ENCODE data around the gene C14orf132. TPM values are rescaled to one million over a fixed set of nuclear protein-coding genes. Genes with fewer than 3 reads are reported as not detected.

Gene C14orf132
- total RNA-seq, 1 donor from 2014 or later: 9.5 TPM

DNA sequence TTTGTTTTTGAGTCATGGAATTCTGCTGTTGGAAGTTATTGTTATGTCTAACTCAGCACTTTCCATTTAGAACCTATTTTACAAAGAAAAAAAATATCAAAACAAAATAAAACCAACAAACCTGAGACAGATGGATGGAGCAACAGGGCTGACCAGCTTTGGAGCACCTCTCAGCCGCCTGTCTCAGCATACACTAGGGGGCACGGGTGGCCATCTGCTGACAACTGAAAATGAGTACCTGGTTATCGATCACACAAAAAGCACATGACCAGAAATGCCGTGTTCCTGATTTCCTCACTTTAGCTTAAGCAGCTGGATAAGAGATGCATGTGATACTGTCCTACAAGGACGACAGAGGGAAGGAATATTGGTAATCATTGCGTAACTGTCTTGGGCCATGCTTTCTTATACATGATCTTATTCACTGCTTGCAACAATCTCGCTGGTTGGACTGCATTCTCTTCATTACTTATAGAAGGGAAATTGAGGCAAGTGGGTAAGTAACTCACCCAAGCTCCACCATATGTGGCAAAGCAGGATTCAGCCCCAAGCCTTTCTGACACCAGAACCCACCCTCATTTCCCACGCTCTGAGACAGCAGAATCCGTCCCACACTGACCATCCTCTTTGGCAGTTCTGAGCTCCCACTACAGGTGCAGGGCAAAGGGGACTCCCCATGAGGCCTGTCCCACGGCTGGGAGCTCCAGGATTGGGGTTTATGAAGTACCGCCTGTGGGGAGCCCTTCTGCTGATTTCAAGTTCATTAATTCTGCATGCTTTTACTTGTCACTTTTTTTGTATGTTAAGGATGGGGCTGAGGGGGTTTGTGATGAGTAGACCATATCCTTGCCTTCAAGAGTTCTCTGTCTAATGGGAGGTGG lies 43.5 kb downstream of the C14orf132 start:
- DNase-seq (ENCODE audit: low spot score): no peak

DNA sequence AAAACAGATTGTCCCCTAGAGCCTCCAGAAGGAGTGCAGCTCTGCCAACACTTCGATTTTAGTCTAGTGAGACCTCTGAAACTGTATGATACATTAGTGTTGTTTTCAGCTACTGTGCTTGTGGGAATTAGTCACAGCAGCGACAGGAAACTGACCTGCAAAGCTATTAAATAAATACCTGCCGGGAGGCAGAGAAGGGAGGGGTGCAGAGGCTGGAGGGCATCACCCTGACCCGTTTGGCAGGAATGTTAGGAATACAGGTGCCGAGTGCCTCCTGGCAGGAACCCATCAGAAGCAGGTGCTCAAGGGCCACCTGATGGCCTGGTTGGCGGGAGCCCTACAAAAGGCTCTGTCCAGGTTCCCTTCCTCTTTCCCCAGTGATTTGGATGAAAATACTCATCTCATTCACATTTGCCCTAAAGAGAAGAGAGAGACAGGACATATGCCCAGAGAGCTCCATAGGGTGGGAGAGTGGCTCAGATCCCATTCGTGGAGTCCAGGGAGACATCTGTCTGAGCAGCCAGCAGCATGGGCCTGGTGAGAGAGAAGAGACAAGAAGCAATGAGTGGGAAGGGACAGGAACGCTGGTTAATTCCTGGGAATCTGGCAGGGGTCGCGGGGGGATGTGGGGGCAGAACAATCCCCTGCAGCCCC lies 44.6 kb downstream of the C14orf132 start:
- peak; percentile 62 for DNase-seq (ENCODE audit: low spot score)

DNA sequence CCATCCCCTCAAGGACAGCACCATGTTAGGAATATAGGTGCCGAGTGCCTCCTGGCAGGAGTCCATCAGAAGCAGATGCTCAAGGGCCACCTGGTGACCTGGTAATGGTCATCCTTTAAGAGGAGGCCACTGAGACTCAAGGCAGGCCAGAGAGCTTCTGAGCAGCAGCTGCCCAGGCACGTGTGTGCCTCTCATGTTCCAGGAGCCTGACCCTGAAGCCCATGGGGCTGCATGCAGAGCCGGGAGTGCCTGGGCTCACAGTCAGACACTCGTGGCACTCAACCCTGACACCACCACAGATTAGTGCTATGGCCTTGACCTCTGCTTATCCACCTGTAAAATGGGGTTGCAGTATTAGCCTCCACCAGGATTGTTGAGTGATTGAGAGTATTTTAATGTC lies 45.6 kb downstream of the C14orf132 start:
- no peak for DNase-seq (ENCODE audit: low spot score)

- DNase-seq (ENCODE audit: low spot score): no peak
Observed at GRCh38 chr14:96085369-96085768, 46.2 kb downstream of the C14orf132 start.

- DNase-seq (ENCODE audit: low spot score): no peak
Observed at GRCh38 chr14:96086032-96086431, 46.9 kb downstream of the C14orf132 start.

DNA sequence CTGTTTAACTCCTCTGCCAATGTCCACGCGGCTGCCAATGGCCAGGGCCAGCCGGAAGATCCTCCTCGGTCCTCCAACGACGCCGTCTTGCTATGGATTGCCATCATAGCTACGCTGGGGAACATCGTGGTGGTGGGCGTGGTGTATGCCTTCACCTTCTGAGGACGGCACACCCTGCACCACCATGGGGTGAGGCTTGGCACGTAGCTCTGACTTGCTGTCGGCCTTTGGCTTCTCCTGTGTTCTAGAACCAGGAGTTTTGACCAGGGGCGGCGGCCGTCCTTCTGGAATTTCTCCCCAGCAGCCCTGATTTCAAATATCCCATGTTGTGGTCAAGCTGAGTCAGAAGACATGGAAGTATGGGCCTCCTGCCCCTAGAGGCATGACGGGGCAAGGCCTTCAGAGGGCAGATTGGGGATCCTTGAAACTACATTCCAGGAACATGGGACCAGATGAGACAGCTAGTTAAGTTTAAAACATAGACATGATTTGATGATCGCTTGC lies 47.5 kb downstream of the C14orf132 start:
- DNase-seq (ENCODE audit: low spot score): no peak

- no peak for DNase-seq (ENCODE audit: low spot score)
Observed at GRCh38 chr14:96088074-96088473, 48.9 kb downstream of the C14orf132 start.

DNA sequence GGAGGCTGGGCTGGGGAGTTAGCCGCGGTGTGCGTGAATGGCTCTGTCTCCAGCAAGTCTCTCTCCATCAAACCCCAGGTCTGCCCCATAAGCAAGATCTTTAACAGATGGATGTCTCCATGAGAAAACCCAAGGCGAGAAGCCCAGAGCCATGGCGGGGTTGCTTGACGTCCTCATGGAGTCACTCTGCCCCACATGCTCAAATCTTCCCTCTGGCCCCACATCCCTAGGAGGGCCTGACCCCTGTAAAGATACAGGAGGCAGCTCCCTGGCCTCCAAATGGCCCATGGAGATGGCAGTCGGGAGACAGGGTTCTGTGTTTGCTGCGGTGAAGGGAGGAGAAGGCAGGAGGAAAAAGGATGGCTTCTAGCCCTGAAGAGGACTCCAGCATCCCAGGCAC lies 49.3 kb downstream of the C14orf132 start:
- no peak for DNase-seq (ENCODE audit: low spot score)

GRCh38 chr14:96088911-96089310 lies 49.7 kb downstream of the C14orf132 start:
- no peak for DNase-seq (ENCODE audit: low spot score)

GRCh38 chr14:96089401-96089800 lies 50.2 kb downstream of the C14orf132 start:
- DNase-seq (ENCODE audit: low spot score): no peak

GRCh38 chr14:96090441-96091148 lies 51.4 kb downstream of the C14orf132 start:
- peak; percentile 65 for DNase-seq (ENCODE audit: low spot score)

DNA sequence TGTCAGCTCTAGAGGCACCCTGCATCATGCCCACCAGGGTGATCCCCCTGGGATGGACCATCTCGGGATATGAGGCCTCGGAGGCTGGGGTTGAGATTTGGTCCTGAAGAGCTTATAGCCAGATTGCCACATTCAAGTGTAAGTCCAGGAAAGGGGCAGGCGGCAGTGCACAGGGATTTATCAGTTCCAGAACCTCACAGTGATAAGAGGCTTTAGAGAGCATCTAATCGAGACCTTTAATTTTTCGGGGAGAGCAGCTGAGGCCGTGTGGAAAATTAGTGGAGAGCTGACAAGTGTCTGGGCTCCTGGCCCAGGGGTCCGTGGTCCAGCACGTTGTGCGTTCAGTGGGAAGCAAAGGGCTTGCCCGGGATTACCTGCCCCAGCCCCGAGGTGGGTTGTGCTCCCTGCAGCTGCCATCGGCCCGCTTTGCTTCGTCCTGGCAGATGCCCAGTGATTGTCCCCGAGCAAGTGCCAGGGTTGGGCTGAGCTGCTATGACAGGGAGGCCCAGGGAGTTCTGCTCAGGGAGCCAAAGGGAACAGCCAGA lies 52.1 kb downstream of the C14orf132 start:
- no peak for DNase-seq (ENCODE audit: low spot score)

DNA sequence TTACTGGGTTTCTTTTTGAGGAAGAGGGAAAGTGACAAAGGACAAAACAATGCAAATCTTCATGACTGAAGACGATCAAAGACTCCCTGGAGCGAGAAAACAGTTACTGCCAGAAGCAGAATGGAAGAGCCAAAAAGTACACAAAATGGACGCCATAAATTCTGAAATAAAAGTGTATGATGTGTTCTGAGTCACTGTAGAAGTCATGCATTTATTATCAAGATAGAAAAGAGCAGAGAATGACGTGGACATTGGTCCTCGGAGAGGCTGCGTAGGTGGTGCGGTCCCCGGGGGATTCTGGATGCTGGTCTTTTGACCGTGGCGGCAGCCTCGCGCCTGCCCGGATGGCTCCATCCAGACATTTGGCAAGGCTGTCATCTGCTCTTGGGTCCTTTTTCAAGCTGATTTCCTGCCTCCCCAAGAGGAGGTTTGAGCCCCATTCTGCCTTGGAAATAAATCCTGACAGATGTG lies 52.8 kb downstream of the C14orf132 start:
- DNase-seq (ENCODE audit: low spot score): no peak

- no peak for DNase-seq (ENCODE audit: low spot score)
Observed at GRCh38 chr14:96092936-96093335, 53.8 kb downstream of the C14orf132 start.

DNA sequence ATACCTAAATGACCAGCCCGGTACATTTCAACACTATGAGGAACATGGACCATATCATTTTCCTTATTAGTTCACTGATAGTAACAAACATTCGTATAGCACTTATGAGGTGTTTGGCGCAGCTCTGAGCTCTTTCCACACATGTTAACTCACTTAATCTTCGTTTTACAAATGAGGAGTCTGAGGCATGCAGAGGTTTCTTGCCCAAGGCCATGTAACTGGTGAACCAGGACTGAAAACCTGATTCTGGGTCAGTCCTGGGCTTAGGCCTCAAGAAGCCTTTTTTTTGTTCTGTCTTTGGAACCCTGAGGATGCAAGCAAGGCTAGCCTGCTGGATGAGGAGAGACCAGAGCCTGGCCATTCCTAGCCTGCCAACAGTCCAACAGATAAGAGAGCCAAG lies 55.0 kb downstream of the C14orf132 start:
- DNase-seq (ENCODE audit: low spot score): no peak

DNA sequence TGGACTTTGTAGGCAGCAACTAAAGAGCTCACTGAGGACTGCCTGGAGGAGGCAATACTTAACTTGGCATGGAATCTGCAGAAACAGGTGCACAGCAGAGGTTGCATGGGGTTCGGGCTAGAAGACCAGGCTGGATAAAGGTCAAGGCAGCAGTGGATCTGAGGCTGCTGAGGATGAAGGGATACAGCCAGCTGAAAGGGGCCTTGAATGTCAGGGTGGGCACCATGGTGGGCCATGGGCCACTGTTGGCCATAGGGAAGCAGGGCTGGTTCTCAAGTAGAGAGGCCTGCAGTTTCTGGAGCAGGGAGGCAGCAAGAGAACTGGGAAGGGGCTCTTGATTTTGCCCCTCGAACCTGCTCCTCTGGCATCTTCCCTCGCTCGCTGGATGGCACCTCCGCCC lies 55.5 kb downstream of the C14orf132 start:
- DNase-seq (ENCODE audit: low spot score): no peak

GRCh38 chr14:96095058-96095457 lies 55.9 kb downstream of the C14orf132 start:
- DNase-seq (ENCODE audit: low spot score): no peak

GRCh38 chr14:96095581-96096476 lies 56.7 kb downstream of the C14orf132 start:
- peak; percentile 47 for DNase-seq (ENCODE audit: low spot score)

DNA sequence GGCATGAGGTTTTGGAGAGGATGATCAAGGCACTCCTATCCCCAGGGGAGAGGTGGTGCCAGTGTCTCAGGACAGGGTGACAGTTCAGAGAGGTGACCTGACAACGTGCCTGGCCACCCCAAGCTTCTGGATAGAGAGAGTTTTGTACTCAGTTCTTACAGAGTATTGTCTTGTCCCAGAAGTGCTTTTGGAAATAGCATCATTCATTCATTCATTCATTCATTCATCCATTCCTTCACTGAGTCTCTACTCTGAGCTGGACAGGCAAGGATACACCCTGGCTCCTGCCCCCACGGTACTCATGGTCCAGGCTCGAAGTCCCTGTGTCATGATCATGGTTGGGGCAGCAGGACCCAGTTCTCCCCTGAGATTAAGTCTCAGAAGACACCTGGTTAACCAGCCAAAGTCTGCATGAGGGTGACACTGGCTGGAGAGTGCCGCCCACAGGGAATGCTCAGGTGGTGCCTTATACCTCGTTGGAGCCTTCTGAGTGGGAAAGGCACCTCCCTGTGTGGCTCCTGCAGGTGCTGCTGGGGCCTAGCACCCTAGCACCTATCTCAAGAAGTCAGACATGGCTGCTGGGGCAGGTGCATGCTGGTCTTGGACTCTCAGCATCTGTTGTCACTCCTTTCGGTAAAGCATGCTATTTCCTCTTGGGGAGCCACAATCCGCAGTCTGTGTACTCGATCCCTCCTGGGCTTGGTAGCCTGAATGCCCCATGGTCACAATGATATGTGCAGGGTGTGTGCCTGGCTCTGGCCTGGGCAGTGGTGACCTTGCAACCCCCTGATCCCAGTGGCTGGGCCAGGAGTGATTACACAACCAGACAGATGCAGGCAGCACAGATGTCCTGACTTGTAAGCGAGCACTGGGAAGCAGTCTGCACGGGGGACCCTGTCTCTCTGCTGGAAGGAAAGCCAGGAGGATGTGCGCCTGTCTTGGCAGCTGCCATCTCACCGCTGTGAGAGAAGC lies 57.8 kb downstream of the C14orf132 start:
- no peak for DNase-seq (ENCODE audit: low spot score)

GRCh38 chr14:96097752-96098151 lies 58.6 kb downstream of the C14orf132 start:
- DNase-seq (ENCODE audit: low spot score): no peak
